ENCODE measurements around the gene ADCY10.
"Not testable (repeated sequence)": the region's sequence is repeated elsewhere in the genome, so short reads cannot be mapped to it uniquely, and the experiment has no call there.

Gene ADCY10

GRCh38 chr1:167880580-167881021 is 33.3 kb downstream of the ADCY10 start:
- DNase-seq, result no peak

GRCh38 chr1:167879508-167879907 is 34.4 kb downstream of the ADCY10 start:
- no peak for DNase-seq

GRCh38 chr1:167878372-167879160 is 35.4 kb downstream of the ADCY10 start:
- no peak for DNase-seq

- no peak for DNase-seq
Observed at GRCh38 chr1:167876597-167877175, 37.2 kb downstream of the ADCY10 start.

GRCh38 chr1:167871331-167871730 is 42.6 kb downstream of the ADCY10 start:
- DNase-seq, result no peak

- not testable (repeated sequence) for DNase-seq
Observed at GRCh38 chr1:167869157-167870001, 44.6 kb downstream of the ADCY10 start.

- DNase-seq, result not testable (repeated sequence)
Observed at GRCh38 chr1:167866739-167867414, 47.1 kb downstream of the ADCY10 start.

GRCh38 chr1:167866326-167866725 is 47.6 kb downstream of the ADCY10 start:
- not testable (repeated sequence) for DNase-seq

- not testable (repeated sequence) for DNase-seq
Observed at GRCh38 chr1:167865804-167866308, 48.1 kb downstream of the ADCY10 start.

- DNase-seq, result not testable (repeated sequence)
Observed at GRCh38 chr1:167865193-167865592, 48.7 kb downstream of the ADCY10 start.

- DNase-seq, result no peak
Observed at GRCh38 chr1:167864392-167865032, 49.4 kb downstream of the ADCY10 start.

GRCh38 chr1:167863921-167864279 is 50.0 kb downstream of the ADCY10 start:
- DNase-seq, result no peak

GRCh38 chr1:167863191-167863920 is 50.6 kb downstream of the ADCY10 start:
- DNase-seq, result not testable (repeated sequence)

GRCh38 chr1:167862432-167863076 is 51.4 kb downstream of the ADCY10 start:
- no peak for DNase-seq

GRCh38 chr1:167861664-167862381 is 52.1 kb downstream of the ADCY10 start:
- no peak for DNase-seq

- no peak for DNase-seq
Observed at GRCh38 chr1:167860231-167860923, 53.6 kb downstream of the ADCY10 start.

- no peak for DNase-seq
Observed at GRCh38 chr1:167856711-167857418, 57.1 kb downstream of the ADCY10 start.

- DNase-seq, result no peak
Observed at GRCh38 chr1:167854184-167854583, 59.8 kb downstream of the ADCY10 start.

GRCh38 chr1:167849666-167850065 is 64.3 kb downstream of the ADCY10 start:
- DNase-seq, result no peak
